HepG2 (cell line): ENCODE measurements around the gene MYH7B. TPM values are rescaled to one million over a fixed set of nuclear protein-coding genes. Genes with fewer than 3 reads are reported as not detected.

ENCODE experiments used
- ARID5B ChIP-seq: IDR thresholded peaks from 2 replicates; pipeline ENCODE4 v1.4.0; 2020; ENCODE audit warnings: mild to moderate bottlenecking, missing genetic modification reagents
- CBFB ChIP-seq: sonication (generic); formaldehyde crosslinking; IDR thresholded peaks from 2 replicates; pipeline ENCODE4 v1.4.0; 2020; ENCODE audit warnings: missing genetic modification reagents
- DZIP1 ChIP-seq: sonication (generic); formaldehyde crosslinking; IDR thresholded peaks from 2 replicates; pipeline ENCODE4 v1.5.0; 2020; ENCODE audit warnings: mild to moderate bottlenecking, missing genetic modification reagents
- GMEB1 ChIP-seq: sonication (generic); formaldehyde crosslinking; IDR thresholded peaks from 2 replicates; pipeline ENCODE4 v1.5.1; 2020; ENCODE audit warnings: missing genetic modification reagents, mild to moderate bottlenecking, borderline replicate concordance
- KMT2B ChIP-seq: IDR thresholded peaks from 2 replicates; pipeline ENCODE4 v1.6.1; 2016; ENCODE audit warnings: missing genetic modification reagents, missing compliant biosample characterization
- MTA1 ChIP-seq: sonication (generic); formaldehyde crosslinking; IDR thresholded peaks from 2 replicates; pipeline ENCODE4 v1.4.0; 2020; ENCODE audit warnings: missing genetic modification reagents, mild to moderate bottlenecking, borderline replicate concordance
- MZF1 ChIP-seq: sonication (generic); formaldehyde crosslinking; IDR thresholded peaks from 2 replicates; pipeline ENCODE4 v1.8.1; 2023; ENCODE audit warnings: mild to moderate bottlenecking, missing genetic modification reagents, borderline replicate concordance
- NBN ChIP-seq: fragments of 450-650 bp; conservative IDR thresholded peaks from 2 replicates; pipeline ENCODE4 v1.6.1; 2017
- POLR2G ChIP-seq: fragments of 200-400 bp; formaldehyde crosslinking; IDR thresholded peaks from 2 replicates; pipeline ENCODE4 v1.6.1; 2018; ENCODE audit warnings: mild to moderate bottlenecking, low read depth, low read length, moderate library complexity
- REPIN1 ChIP-seq: sonication (generic); formaldehyde crosslinking; IDR thresholded peaks from 2 replicates; pipeline ENCODE4 v1.8.0; 2022; ENCODE audit warnings: missing genetic modification reagents, low read depth, mild to moderate bottlenecking, borderline replicate concordance
- RERE ChIP-seq: IDR thresholded peaks from 2 replicates; pipeline ENCODE4 v1.6.1; 2016; ENCODE audit warnings: low read depth, missing genetic modification reagents, missing compliant biosample characterization
- ZFP36L2 ChIP-seq: sonication (generic); formaldehyde crosslinking; IDR thresholded peaks from 2 replicates; pipeline ENCODE4 v1.4.0; 2020; ENCODE audit warnings: missing genetic modification reagents
- ZNF644 ChIP-seq: IDR thresholded peaks from 2 replicates; pipeline ENCODE4 v1.6.1; 2016; ENCODE audit warnings: low read depth
- ZSCAN12 ChIP-seq: sonication (generic); formaldehyde crosslinking; IDR thresholded peaks from 2 replicates; pipeline ENCODE4 v1.9.0; 2021; ENCODE audit warnings: mild to moderate bottlenecking, missing genetic modification reagents
- ZSCAN22 ChIP-seq: sonication (generic); formaldehyde crosslinking; IDR thresholded peaks from 2 replicates; pipeline ENCODE4 v1.4.0; 2020; ENCODE audit warnings: mild to moderate bottlenecking, missing genetic modification reagents
- polyA plus RNA-seq, 8 experiments: library from polyadenylated mRNA; depleted of rRNA in 3 of 8; stranded (reverse) in 7 of 8; unstranded in 1 of 8; fragments of >200 nt; fragmentation: Illumina TruSeq in 4 of 8; extraction: Trizol in 4 of 8; gene quantifications; 2 replicates each; pipeline versions ENCODE4 v1.2.1 to v1.2.3, GENCODE V29; 2011 to 2016; ENCODE audit warnings: low read depth in 4 of 8, missing spikeins in 1 of 8, mixed read lengths in 1 of 8; ENCODE audit not compliant: insufficient read depth in 1 of 8
- total RNA-seq, 5 experiments: library from RNA; depleted of rRNA; stranded (reverse); fragments of >200 nt; fragmentation: Illumina TruSeq; extraction: Trizol; gene quantifications; 2 replicates each; pipeline ENCODE4 v1.2.3, GENCODE V29; 2016; ENCODE audit warnings: low read depth in 1 of 5

Gene MYH7B
- total and polyA plus RNA-seq, 2 of the 13 experiments (the other 11 are each of a cell fraction or from before 2014, with no cell fraction given), result 0.05 to 0.20 TPM

GRCh38 chr20:34955231-34956040 lies at the start of gene MYH7B, which contains the start of gene GSS (continued):
- TF ChIP-seq ARID5B (peak; percentile 84), GMEB1 (CRISPR knock-in tag) (peak; percentile 85), ZSCAN12 (no peak), CBFB (no peak; the same call in 1 of the 2 replicates), MZF1 (no peak), ZNF644 (CRISPR knock-in tag) (peak; percentile 85), DZIP1 (peak; percentile 94), MTA1 (peak; percentile 97), ZSCAN22 (CRISPR knock-in tag) (peak; percentile 87), KMT2B (peak; percentile 90), ZFP36L2 (CRISPR knock-in tag) (peak; percentile 8; the same call in 1 of the 2 replicates), POLR2G (peak; percentile 99), NBN (no peak), REPIN1 (CRISPR knock-in tag) (peak; percentile 98), RERE (0 out of 2 replicates have a peak, but pooled peaks have one; percentile 9)
